HL-60 (cell line): ENCODE data around the gene RHBDL1.

ENCODE experiments used
- POLR2AphosphoS5 ChIP-seq: IDR thresholded peaks from 2 replicates; pipeline ENCODE4 v1.6.1; 2012; ENCODE audit warnings: low read depth
- TF ChIP-seq, protein P1 (sequence below): IDR thresholded peaks from one replicate; pipeline ENCODE4 v1.5.1; 2011; ENCODE audit warnings: low read length, control low read depth, inconsistent platforms; ENCODE audit not compliant: insufficient read depth
- TF ChIP-seq, protein P2 (sequence below): IDR thresholded peaks from 2 replicates; pipeline ENCODE4 v1.6.1; 2012; ENCODE audit warnings: low read depth; ENCODE audit not compliant: insufficient replicate concordance

DNA sequence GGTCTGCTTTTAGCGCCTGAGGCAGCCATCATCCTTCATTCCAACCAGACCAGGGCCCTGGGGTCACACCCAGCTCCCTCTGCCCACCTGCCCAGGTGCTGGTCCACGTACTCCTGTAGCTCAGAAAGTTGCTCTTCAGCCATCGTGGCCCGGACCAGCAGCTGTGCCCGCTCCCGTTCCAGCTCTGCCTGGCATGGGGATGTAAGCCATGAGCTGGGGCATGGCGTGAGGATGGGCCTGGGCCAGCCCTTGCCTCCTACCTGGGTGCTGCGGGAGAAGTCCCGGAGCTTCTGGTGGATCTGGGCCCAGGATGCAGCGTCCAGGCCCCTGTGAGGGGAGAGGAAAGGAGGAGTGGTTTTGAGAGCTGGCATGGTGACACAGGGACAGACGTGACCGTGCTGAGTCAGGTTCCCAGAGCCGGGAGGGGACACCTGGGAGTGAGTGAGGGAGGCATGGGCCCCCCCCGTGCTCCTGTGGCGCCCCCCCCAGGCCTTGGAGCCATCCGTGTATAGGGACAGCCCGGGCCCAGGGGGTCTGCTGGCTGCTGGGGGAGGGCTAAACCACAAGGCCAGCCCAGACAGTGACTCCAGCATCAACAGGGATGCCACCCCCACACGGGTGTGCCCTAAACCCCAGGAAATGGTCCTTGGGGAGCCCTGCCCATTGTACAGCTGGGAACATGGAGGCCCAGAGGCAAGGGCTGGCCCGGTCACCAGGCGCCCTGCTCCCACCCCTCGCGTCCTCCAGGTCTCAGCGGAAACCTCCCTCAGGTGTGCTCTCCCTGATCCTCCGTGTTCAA is 47.6 kb downstream of the RHBDL1 start:
- TF ChIP-seq, protein P1, sequence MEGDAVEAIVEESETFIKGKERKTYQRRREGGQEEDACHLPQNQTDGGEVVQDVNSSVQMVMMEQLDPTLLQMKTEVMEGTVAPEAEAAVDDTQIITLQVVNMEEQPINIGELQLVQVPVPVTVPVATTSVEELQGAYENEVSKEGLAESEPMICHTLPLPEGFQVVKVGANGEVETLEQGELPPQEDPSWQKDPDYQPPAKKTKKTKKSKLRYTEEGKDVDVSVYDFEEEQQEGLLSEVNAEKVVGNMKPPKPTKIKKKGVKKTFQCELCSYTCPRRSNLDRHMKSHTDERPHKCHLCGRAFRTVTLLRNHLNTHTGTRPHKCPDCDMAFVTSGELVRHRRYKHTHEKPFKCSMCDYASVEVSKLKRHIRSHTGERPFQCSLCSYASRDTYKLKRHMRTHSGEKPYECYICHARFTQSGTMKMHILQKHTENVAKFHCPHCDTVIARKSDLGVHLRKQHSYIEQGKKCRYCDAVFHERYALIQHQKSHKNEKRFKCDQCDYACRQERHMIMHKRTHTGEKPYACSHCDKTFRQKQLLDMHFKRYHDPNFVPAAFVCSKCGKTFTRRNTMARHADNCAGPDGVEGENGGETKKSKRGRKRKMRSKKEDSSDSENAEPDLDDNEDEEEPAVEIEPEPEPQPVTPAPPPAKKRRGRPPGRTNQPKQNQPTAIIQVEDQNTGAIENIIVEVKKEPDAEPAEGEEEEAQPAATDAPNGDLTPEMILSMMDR, result no peak
- TF ChIP-seq POLR2AphosphoS5, result peak; percentile 29; the same call in 1 of the 2 replicates
- TF ChIP-seq, protein P2, sequence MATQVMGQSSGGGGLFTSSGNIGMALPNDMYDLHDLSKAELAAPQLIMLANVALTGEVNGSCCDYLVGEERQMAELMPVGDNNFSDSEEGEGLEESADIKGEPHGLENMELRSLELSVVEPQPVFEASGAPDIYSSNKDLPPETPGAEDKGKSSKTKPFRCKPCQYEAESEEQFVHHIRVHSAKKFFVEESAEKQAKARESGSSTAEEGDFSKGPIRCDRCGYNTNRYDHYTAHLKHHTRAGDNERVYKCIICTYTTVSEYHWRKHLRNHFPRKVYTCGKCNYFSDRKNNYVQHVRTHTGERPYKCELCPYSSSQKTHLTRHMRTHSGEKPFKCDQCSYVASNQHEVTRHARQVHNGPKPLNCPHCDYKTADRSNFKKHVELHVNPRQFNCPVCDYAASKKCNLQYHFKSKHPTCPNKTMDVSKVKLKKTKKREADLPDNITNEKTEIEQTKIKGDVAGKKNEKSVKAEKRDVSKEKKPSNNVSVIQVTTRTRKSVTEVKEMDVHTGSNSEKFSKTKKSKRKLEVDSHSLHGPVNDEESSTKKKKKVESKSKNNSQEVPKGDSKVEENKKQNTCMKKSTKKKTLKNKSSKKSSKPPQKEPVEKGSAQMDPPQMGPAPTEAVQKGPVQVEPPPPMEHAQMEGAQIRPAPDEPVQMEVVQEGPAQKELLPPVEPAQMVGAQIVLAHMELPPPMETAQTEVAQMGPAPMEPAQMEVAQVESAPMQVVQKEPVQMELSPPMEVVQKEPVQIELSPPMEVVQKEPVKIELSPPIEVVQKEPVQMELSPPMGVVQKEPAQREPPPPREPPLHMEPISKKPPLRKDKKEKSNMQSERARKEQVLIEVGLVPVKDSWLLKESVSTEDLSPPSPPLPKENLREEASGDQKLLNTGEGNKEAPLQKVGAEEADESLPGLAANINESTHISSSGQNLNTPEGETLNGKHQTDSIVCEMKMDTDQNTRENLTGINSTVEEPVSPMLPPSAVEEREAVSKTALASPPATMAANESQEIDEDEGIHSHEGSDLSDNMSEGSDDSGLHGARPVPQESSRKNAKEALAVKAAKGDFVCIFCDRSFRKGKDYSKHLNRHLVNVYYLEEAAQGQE, result no peak
